Upper lobe of left lung (tissue), 6 donors: ENCODE measurements around the gene KDM8. TPM values are rescaled to one million over a fixed set of nuclear protein-coding genes. Genes with fewer than 3 reads are reported as not detected.
"Not testable (repeated sequence)": the region's sequence is repeated elsewhere in the genome, so short reads cannot be mapped to it uniquely, and the experiment has no call there.

ENCODE experiments used
- ATAC-seq, 2 donors: fragments of 200-7000 bp; cut with Tn5 transposase; one replicate each; pipeline ENCODE4 v1.9.1; 2022; ENCODE audit warnings: mild to moderate bottlenecking in 2 of 2, moderate library complexity in 2 of 2; ENCODE audit not compliant: low FRiP score in 2 of 2
- DNase-seq, 2 donors: peaks; one replicate each; pipeline ENCODE4 v3.0.0-alpha.2; 2019 to 2020
- H3K27ac ChIP-seq, 4 donors: fragments of 200-600 bp; sonication (generic); one replicate each; pipeline ENCODE4 v1.5.1; 2016 to 2019
- H3K27me3 ChIP-seq, 4 donors: fragments of 200-600 bp; sonication (generic); one replicate each; pipeline ENCODE4 v1.5.1; 2017 to 2019
- H3K36me3 ChIP-seq, 4 donors: fragments of 200-600 bp; sonication (generic); one replicate each; pipeline ENCODE4 v1.5.1; 2016 to 2019
- H3K4me1 ChIP-seq, 4 donors: fragments of 200-600 bp; sonication (generic); one replicate each; pipeline ENCODE4 v1.5.1; 2018 to 2019
- H3K4me3 ChIP-seq, 4 donors: fragments of 200-600 bp; sonication (generic); one replicate each; pipeline ENCODE4 v1.5.1; 2017 to 2019; ENCODE audit warnings: mild to moderate bottlenecking in 2 of 4, moderate library complexity in 1 of 4
- H3K9me3 ChIP-seq, 4 donors: fragments of 200-600 bp; sonication (generic); one replicate each; pipeline ENCODE4 v1.5.1; 2018 to 2019
- EP300 ChIP-seq, 4 donors: sonication (generic); formaldehyde crosslinking; IDR thresholded peaks; one replicate each; pipeline ENCODE4 v1.5.1; 2017; ENCODE audit warnings: antibody characterized with exemption in 4 of 4, control low read depth in 2 of 4
- POLR2A ChIP-seq, 4 donors: fragments of 450-650 bp; IDR thresholded peaks; one replicate each; pipeline ENCODE4 v1.5.1; 2016 to 2017; ENCODE audit warnings: antibody characterized with exemption in 4 of 4, mild to moderate bottlenecking in 2 of 4
- POLR2AphosphoS5 ChIP-seq, 2 donors: sonication (generic); formaldehyde crosslinking; IDR thresholded peaks; one replicate each; pipeline ENCODE4 v1.5.1; 2017; ENCODE audit warnings: antibody characterized with exemption in 2 of 2
- WGBS, 2 donors: methylation state at CpG; one replicate each; pipeline ENCODE4 v1.1.5; 2017 to 2018; 5-methylcytosine and 5-hydroxymethylcytosine counted together
- total RNA-seq, 6 donors: library from RNA; depleted of rRNA in 4 of 6; stranded (reverse); fragments of >200 nt in 4 of 6; gene quantifications; one replicate each; pipeline versions ENCODE4 v1.1.0 to v1.2.1, GENCODE V29; 2016 to 2021
- TF ChIP-seq, protein P1 (sequence below), 6 experiments: fragments of 450-650 bp in 4 of 6; fragments of 200-600 bp in 2 of 6; sonication (generic) in 2 of 6; IDR thresholded peaks; one replicate each; pipeline ENCODE4 v1.5.1; 2016 to 2019; ENCODE audit warnings: antibody characterized with exemption in 6 of 6
- donor health status: DM: no; HTN: no; CAD: no; lungs with moderate emphysema.
- donor health status: DM: no; HTN: yes; CAD: no; lungs with severe emphysema.

Gene KDM8
- total RNA-seq, 6 donors from 2014 or later: 5.1 to 50.3 (median 6.2) TPM

DNA sequence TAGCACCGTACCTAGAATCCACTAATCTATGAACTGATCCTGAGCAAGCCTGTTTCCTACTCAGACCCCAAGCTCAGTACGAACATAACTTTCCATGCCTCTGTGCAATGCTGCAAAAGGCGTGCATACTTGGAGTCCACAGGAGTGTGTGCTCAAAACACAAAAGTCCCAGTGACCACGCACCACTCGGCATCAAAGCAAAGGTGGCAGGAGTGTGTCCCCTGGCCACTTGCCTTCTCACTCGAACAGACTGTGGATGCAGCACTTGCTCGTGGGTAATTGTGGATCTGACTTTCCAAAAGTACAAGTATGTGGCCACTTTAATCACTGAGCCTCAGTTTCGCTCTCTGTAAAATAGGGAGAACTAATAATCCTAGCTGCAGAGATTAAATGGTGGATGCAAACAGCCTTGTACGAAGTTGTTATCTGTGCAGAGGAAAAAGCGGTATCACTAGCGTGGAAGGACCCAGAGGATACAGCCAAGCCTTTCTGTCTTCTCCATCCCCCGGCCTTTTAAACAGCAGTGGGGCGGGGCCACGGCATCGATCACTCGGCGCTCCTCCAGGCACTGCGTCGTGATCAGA is 311 bp upstream of the KDM8 start:
- no peaks in the 10 kb centered on the region for H3K9me3 ChIP-seq
- H3K4me1 ChIP-seq: peaks cover 11 to 22% (median 15%) of the 10 kb centered on the region in 4 donors
- peak overlapping the region; percentile 91 to 96 (median 94) for H3K27ac ChIP-seq
- 27 to 41% methylated on average over 12 to 17 of the region's 19 CpGs for WGBS, 2 donors
- no peaks in the 10 kb centered on the region for H3K27me3 ChIP-seq
- TF ChIP-seq, protein P1, sequence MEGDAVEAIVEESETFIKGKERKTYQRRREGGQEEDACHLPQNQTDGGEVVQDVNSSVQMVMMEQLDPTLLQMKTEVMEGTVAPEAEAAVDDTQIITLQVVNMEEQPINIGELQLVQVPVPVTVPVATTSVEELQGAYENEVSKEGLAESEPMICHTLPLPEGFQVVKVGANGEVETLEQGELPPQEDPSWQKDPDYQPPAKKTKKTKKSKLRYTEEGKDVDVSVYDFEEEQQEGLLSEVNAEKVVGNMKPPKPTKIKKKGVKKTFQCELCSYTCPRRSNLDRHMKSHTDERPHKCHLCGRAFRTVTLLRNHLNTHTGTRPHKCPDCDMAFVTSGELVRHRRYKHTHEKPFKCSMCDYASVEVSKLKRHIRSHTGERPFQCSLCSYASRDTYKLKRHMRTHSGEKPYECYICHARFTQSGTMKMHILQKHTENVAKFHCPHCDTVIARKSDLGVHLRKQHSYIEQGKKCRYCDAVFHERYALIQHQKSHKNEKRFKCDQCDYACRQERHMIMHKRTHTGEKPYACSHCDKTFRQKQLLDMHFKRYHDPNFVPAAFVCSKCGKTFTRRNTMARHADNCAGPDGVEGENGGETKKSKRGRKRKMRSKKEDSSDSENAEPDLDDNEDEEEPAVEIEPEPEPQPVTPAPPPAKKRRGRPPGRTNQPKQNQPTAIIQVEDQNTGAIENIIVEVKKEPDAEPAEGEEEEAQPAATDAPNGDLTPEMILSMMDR (IDR thresholded peaks at IDR 0.05): no peak
- TF ChIP-seq POLR2A (IDR thresholded peaks at IDR 0.05) (no peak), POLR2AphosphoS5 (IDR thresholded peaks at IDR 0.05) (no peak), EP300 (IDR thresholded peaks at IDR 0.05) (no peak)
- DNase-seq: peak; percentile 91 to 98
- ATAC-seq: peak; percentile 95 to 96
- H3K4me3 ChIP-seq: peak overlapping the region; percentile 26 to 69 (median 63)
- peaks cover 0 to 2% (median 0%) of the 10 kb centered on the region in 4 donors for H3K36me3 ChIP-seq

DNA sequence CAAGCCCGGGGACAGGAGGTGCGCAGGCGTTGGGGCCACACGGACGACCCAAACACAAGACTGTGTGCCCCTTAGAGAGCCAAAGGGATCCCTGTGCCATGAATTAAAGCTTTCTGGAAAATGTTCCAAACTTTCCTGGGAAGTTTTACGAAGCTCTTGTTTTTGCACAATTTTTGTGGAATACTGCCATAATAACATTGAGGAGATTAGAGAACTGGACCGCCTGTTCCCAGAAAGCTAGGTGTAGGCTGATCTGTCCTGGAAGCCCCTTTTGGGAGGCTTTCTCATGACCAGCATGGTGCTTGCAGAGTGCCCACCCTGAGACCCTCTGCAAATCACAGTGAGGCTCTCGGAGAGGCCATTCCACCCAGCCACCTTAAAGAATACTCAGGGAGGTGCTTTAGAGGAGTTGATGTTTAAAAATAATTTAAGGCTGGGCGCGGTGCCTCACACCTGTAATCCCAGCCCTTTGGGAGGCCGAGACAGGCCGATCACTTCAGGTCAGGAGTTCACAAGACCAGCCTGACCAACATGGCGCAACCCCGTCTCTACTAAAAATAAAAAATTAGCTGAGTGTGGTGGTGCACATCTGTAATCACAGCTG is 1.1 kb downstream of the KDM8 start:
- H3K27me3 ChIP-seq: no peaks in the 10 kb centered on the region
- peak overlapping the region; percentile 91 to 96 (median 94) for H3K27ac ChIP-seq
- H3K4me3 ChIP-seq: peak overlapping the region; percentile 40 to 69 (median 63)
- DNase-seq: no peak
- TF ChIP-seq POLR2A (IDR thresholded peaks at IDR 0.05): no peak
- TF ChIP-seq POLR2AphosphoS5 (IDR thresholded peaks at IDR 0.05): no peak
- TF ChIP-seq, protein P1 (IDR thresholded peaks at IDR 0.05): no peak
- no peak for TF ChIP-seq EP300 (IDR thresholded peaks at IDR 0.05)
- H3K36me3 ChIP-seq: peaks cover 0 to 2% (median 0%) of the 10 kb centered on the region in 4 donors
- H3K4me1 ChIP-seq: peaks cover 11 to 22% (median 14%) of the 10 kb centered on the region in 4 donors
- H3K9me3 ChIP-seq: no peaks in the 10 kb centered on the region
- ATAC-seq: no peak
- WGBS, 2 donors: 53 to 69% methylated on average over 9 to 14 of the region's 14 CpGs

DNA sequence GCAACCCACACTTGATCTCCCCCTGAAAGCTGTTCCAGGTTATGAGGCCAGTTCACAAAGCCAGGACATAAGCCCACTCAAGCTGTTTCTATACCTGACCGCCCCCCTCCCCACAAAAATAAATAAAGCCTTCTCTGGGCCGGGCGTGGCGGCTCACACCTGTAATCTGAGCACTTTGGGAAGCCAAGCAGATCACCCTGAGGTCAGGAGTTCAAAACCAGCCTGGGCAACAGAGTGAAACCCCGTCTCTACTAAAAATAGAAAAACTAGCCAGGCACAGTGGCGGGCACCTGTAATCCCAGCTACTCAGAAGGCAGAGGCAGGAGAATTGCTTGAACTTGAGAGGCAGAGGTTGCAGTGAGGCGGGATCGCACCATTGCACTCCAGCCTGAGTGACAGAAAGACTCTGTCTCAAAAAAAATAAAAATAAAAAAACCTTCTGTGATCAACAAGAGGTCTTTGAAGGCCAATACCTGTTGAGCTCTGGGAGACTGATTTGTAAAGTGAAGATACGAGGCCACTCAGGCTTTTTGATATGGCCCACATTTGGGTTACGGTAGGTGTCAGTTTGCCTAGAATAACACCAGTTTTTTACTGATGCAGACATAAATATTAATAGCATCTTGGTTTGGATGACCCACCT is 2.2 kb downstream of the KDM8 start:
- no peak overlapping the region for H3K27ac ChIP-seq
- ATAC-seq: no peak
- H3K27me3 ChIP-seq: no peaks in the 10 kb centered on the region
- no peak for DNase-seq
- WGBS, 2 donors: 94 to 99% methylated on average over 5 to 10 of the region's 10 CpGs
- peaks cover 5 to 11% (median 7%) of the 10 kb centered on the region in 4 donors for H3K36me3 ChIP-seq
- H3K9me3 ChIP-seq: no peaks in the 10 kb centered on the region
- no peak overlapping the region for H3K4me3 ChIP-seq
- TF ChIP-seq POLR2A (IDR thresholded peaks at IDR 0.05) (no peak), EP300 (IDR thresholded peaks at IDR 0.05) (no peak), POLR2AphosphoS5 (IDR thresholded peaks at IDR 0.05) (no peak)
- TF ChIP-seq, protein P1 (IDR thresholded peaks at IDR 0.05): no peak
- H3K4me1 ChIP-seq: peaks cover 11 to 22% (median 13%) of the 10 kb centered on the region in 4 donors

DNA sequence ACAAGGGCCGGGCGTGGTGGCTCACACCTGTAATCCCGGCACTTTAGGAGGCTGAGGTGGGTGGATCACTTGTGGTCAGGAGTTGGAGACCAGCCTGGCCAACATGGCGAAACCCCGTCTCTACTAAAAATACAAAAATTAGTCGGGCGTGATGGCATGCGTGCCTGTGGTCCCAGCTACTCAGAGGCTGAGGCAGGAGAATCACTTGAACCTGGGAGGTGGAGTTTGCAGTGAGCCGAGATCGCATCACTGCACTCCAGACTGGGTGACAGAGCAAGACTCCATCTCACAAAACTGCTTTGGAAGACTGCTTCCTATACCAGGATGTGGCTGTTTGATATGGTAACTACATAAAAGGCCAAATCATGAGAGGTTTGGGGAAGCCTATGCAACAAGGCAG is 3.8 kb downstream of the KDM8 start:
- not testable (repeated sequence) for DNase-seq, H3K27ac ChIP-seq, H3K9me3 ChIP-seq, H3K27me3 ChIP-seq, H3K4me3 ChIP-seq, ATAC-seq
- Histone ChIP-seq H3K4me1 (peaks cover 11 to 22% (median 13%) of the 10 kb centered on the region in 4 donors), H3K36me3 (peaks cover 7 to 25% (median 15%) of the 10 kb centered on the region in 4 donors)
- 92 to 94% methylated on average over 10 of the region's 10 CpGs for WGBS, 2 donors

DNA sequence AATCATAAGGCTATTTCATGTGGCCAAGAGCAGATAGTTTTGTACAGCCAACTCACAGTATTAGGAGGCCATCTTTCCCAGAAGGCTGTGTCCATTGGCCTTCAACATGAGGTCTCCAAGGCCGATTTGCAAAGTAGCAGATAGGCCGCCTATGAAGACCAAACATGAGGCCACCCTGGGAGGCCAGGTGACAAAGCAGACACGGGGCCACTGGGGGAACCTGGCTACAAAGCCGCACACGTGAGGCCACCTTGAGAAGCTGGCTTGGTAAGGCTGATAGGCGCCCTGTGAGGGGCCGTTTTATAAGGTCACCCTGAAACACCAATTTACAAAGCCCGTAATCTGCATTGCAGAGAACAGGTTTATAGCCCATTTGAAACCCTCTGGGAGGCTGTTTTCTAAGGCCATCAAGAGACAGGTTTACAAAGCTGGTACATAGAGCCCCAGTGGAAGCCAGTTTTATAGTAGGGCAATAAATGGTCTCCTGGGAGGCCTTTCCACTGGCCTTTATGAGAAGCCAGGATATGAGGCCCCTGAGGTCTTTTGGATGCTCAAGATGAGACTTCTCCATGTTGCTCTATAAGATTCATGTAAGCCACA is 4.9 kb downstream of the KDM8 start:
- DNase-seq (no peak), ATAC-seq (no peak)
- H3K4me3 ChIP-seq: no peak overlapping the region
- H3K27ac ChIP-seq: no peak overlapping the region
- TF ChIP-seq POLR2A (IDR thresholded peaks at IDR 0.05) (no peak), EP300 (IDR thresholded peaks at IDR 0.05) (no peak), POLR2AphosphoS5 (IDR thresholded peaks at IDR 0.05) (no peak)
- TF ChIP-seq, protein P1 (IDR thresholded peaks at IDR 0.05): no peak
- no peaks in the 10 kb centered on the region for H3K27me3 ChIP-seq
- 91 to 93% methylated on average over 5 to 8 of the region's 8 CpGs for WGBS, 2 donors
- H3K9me3 ChIP-seq: no peaks in the 10 kb centered on the region
- H3K4me1 ChIP-seq: peaks cover 6 to 18% (median 8%) of the 10 kb centered on the region in 4 donors
- H3K36me3 ChIP-seq: peaks cover 7 to 32% (median 15%) of the 10 kb centered on the region in 4 donors
